RWPE1 (cell line): ENCODE data around the gene PRR5.

Source experiments
- CTCF ChIA-PET: fragments of 350-600 bp; sonication (Branson Sonifier 250); formaldehyde crosslinking; extraction: SDS; loops from one replicate; lab custom pipeline; 2021; lab: Yijun Ruan, JAX
- POLR2A ChIA-PET: fragments of 400-600 bp; formaldehyde crosslinking; extraction: SDS; loops from one replicate; lab custom pipeline; 2020; ENCODE audit warnings: antibody characterized with exemption; ENCODE audit not compliant: low non-redundant PET; lab: Yijun Ruan, JAX
- DNase-seq: peaks from one replicate; pipeline ENCODE4 v3.0.0; 2012; ENCODE audit warnings: low spot score
- H3K27ac ChIP-seq: fragments of 450-650 bp; 2 replicates; pipeline ENCODE4 v1.5.1; 2017
- CTCF ChIP-seq: fragments of 450-650 bp; conservative IDR thresholded peaks from 2 replicates; pipeline ENCODE4 v1.5.1; 2017; ENCODE audit warnings: low read depth, mild to moderate bottlenecking

Gene PRR5

GRCh38 chr22:44710474-44711240 is 8.7 kb downstream of the PRR5 start:
- DNase-seq: no peak
- TF ChIP-seq CTCF: no peak
- ChIA-PET POLR2A (no interaction called here), CTCF (interaction anchor here (0.6 kb wide), 1 partner anchor 25 kb away, joined by 3 read pairs; no protein-coding TSS in a partner anchor)
- H3K27ac ChIP-seq: no peak overlapping the region

GRCh38 chr22:44711241-44711560 is 9.2 kb downstream of the PRR5 start:
- DNase-seq: no peak
- no peak for TF ChIP-seq CTCF
- ChIA-PET CTCF (interaction anchor here (0.6 kb wide), 1 partner anchor 26 kb away, joined by 3 read pairs; no protein-coding TSS in a partner anchor), POLR2A (no interaction called here)
- no peak overlapping the region for H3K27ac ChIP-seq

GRCh38 chr22:44711690-44712555 is 9.9 kb downstream of the PRR5 start:
- no peak for TF ChIP-seq CTCF
- ChIA-PET POLR2A (no interaction called here), CTCF (no interaction called here)
- DNase-seq: no peak
- no peak overlapping the region for H3K27ac ChIP-seq

- TF ChIP-seq CTCF: no peak
- no peak for DNase-seq
- ChIA-PET CTCF (interaction anchor here (0.6 kb wide), 1 partner anchor 1912 kb away, joined by 4 read pairs; no protein-coding TSS in a partner anchor), POLR2A (no interaction called here)
- H3K27ac ChIP-seq: no peak overlapping the region
Measured at GRCh38 chr22:44712962-44713361, 11.0 kb downstream of the PRR5 start.

GRCh38 chr22:44714703-44715350 is 12.8 kb downstream of the PRR5 start:
- CTCF ChIA-PET: no interaction called here
- POLR2A ChIA-PET: no interaction called here
- no peak for TF ChIP-seq CTCF
- no peak overlapping the region for H3K27ac ChIP-seq
- no peak for DNase-seq

GRCh38 chr22:44718418-44718817 is 16.4 kb downstream of the PRR5 start:
- ChIA-PET POLR2A (no interaction called here), CTCF (no interaction called here)
- no peak overlapping the region for H3K27ac ChIP-seq
- DNase-seq: no peak
- no peak for TF ChIP-seq CTCF
